ENCODE results near the gene TIGAR. TPM values are rescaled to one million over a fixed set of nuclear protein-coding genes. Genes with fewer than 3 reads are reported as not detected.

Gene TIGAR
- total and polyA plus RNA-seq, 2 experiments from 2014 or later = 9.3 to 23.6 TPM

DNA sequence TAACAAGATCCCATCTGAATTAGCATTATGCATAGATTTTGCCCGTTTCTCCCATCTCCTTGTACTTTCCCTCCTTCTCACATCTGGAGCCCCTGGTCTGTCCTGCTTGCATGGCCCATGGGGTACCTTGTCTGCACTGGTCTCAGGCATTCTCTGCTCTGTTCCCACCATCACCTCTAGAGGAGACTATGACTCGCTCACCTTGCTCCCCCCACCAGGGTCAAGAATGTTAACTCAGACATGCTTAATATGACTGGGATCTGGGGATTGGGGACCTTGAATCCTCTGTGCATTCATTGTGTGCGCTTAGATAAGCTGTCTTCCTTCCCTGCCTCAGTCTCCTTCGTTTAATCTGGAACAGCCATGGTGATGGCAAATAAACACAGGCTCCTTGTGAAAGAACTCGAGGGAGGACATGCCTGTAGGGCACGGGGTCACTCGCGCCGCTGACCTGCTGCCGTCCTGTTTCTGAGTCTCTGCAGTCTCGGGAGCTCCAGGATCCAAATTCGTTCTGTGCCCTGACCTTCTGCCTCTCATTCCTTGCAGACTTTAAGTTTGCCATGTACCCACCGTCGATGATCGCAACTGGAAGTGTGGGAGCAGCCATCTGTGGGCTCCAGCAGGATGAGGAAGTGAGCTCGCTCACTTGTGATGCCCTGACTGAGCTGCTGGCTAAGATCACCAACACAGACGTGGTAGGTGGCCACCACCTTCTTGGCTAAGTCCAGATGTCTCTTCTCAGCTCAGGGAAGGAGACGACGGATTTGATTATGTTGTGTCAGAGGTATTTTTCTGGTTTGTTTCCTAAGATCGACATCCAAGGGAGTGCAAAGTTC, 32.5 kb upstream of the TIGAR start:
- H3F3A ChIP-seq (ENCODE audit: insufficient read depth) = no peaks in the 10 kb centered on the region
- H3K4me2 ChIP-seq (ENCODE audit: unreplicated experiment) = no peak overlapping the region
- no peak for DNase-seq
- H3K4me1 ChIP-seq (ENCODE audit: insufficient read depth) = no peaks in the 10 kb centered on the region
- no peaks in the 10 kb centered on the region for H3K79me2 ChIP-seq (ENCODE audit: insufficient read depth)
- WGBS, 2 experiments (ENCODE audit: low coverage in 1 of 2, low lambda C conversion rate in 2 of 2, missing lambda C conversion rate in 2 of 2) = 61 to 64% methylated on average over 20 of the region's 20 CpGs
- H2AFZ ChIP-seq = no peak overlapping the region
- no peak overlapping the region for H3K9ac ChIP-seq
- no peak overlapping the region for H3K4me3 ChIP-seq
- H3K9me2 ChIP-seq (ENCODE audit: insufficient read depth) = no peaks in the 10 kb centered on the region
- H3K27ac ChIP-seq = no peak overlapping the region
- in situ Hi-C loops (cut with MboI) = no loop called here
- no peaks in the 10 kb centered on the region for H3K36me3 ChIP-seq (ENCODE audit: low read depth)
- no peaks in the 10 kb centered on the region for H4K20me1 ChIP-seq (ENCODE audit: insufficient read depth)
- TF ChIP-seq EZH2 (IDR thresholded peaks at IDR 0.05; ENCODE audit: insufficient read depth, poor library complexity, severe bottlenecking) (no peak), EZH2phosphoT487 (IDR thresholded peaks at IDR 0.05; ENCODE audit: insufficient read depth, low read depth) (no peak)
- H3K9me3 ChIP-seq (ENCODE audit: low read depth) = no peaks in the 10 kb centered on the region
- peaks cover 33% of the 10 kb centered on the region for H3K27me3 ChIP-seq (replicated peaks; ENCODE audit: insufficient read depth)

DNA sequence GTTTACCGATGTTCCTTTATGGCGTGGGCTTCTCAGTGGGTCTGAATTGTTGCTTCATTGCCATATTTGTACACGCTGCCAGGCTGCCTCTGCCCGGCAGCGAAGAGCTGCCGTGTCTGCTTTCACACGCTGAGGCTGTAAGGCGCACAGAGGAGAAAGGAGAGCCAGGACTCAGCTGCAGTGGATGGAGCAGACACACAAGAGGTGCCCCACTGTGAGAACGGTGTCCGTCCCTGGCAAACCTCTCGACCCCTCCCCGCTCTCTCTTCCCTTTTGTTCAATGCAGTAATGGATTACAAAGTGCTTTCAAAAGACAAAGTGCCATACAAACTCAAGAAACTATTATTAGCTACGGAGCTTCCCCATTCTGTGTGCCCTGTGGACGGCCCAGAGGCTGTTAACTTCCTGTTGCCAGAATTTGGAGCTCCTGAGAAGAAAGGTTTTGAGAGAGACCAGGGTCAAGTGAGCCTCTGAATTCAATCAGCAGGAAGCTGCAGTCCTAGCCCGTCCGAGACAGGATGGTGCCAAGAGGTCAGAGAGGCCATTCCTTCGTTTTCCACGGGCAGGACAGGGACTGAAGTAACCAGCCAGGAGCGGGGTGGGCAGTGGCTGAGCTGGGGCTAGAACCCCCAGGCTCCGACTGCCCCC, 31.7 kb upstream of the TIGAR start:
- Histone ChIP-seq H3K27me3 (replicated peaks; ENCODE audit: insufficient read depth) (peaks cover 34% of the 10 kb centered on the region), H3K27ac (no peak overlapping the region), H2AFZ (no peak overlapping the region), H4K20me1 (ENCODE audit: insufficient read depth) (no peaks in the 10 kb centered on the region), H3K4me3 (no peak overlapping the region), H3F3A (ENCODE audit: insufficient read depth) (no peaks in the 10 kb centered on the region), H3K9me2 (ENCODE audit: insufficient read depth) (no peaks in the 10 kb centered on the region), H3K9ac (no peak overlapping the region), H3K9me3 (ENCODE audit: low read depth) (no peaks in the 10 kb centered on the region), H3K79me2 (ENCODE audit: insufficient read depth) (no peaks in the 10 kb centered on the region), H3K4me1 (ENCODE audit: insufficient read depth) (no peaks in the 10 kb centered on the region), H3K36me3 (ENCODE audit: low read depth) (no peaks in the 10 kb centered on the region), H3K4me2 (ENCODE audit: unreplicated experiment) (no peak overlapping the region)
- DNase-seq = no peak
- in situ Hi-C loops (cut with MboI) = no loop called here
- TF ChIP-seq EZH2phosphoT487 (IDR thresholded peaks at IDR 0.05; ENCODE audit: insufficient read depth, low read depth) (no peak), EZH2 (IDR thresholded peaks at IDR 0.05; ENCODE audit: insufficient read depth, poor library complexity, severe bottlenecking) (no peak)
- 59 to 63% methylated on average over 16 to 20 of the region's 20 CpGs for WGBS, 2 experiments (ENCODE audit: low coverage in 1 of 2, low lambda C conversion rate in 2 of 2, missing lambda C conversion rate in 2 of 2)

DNA sequence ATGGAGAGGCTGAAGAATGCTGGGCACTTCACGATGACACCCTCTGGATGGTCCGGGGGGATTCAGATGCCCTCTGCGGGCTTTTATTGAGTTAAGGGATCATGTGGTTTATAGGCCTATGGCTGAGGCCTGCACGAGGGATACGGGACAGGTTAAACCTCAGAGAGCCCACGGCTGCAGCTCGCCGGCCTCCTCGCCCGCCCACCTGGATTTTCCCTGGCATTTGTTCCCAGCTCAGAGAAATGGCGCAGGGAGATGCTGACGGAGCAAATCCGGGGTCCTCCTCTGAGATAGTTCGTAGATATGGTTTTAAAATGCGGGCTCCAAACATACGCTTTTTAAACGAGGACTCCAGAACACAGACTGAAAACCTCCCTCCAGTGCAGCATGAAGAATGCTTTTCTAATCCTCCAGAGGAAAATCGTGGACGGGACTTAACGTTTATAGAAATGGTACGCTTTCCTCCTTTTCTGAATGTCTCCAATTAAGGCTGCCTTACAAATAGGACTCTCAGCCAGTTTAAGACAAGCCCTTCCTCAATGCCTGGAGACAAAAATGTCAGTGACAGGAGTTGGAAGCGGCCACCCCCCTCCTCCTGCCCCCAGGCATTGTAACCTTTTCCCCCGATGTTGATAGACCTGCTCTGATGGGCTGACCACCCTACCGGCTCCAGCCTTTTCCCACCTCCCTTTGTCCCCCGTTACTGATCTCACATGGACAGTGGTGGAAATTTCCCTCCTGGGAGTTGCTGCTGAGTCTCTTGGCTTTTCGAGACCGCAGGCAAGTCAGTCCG, 30.8 kb upstream of the TIGAR start:
- WGBS, 2 experiments (ENCODE audit: low coverage in 1 of 2, low lambda C conversion rate in 2 of 2, missing lambda C conversion rate in 2 of 2) = 61 to 68% methylated on average over 28 of the region's 28 CpGs
- in situ Hi-C loops (cut with MboI) = no loop called here

DNA sequence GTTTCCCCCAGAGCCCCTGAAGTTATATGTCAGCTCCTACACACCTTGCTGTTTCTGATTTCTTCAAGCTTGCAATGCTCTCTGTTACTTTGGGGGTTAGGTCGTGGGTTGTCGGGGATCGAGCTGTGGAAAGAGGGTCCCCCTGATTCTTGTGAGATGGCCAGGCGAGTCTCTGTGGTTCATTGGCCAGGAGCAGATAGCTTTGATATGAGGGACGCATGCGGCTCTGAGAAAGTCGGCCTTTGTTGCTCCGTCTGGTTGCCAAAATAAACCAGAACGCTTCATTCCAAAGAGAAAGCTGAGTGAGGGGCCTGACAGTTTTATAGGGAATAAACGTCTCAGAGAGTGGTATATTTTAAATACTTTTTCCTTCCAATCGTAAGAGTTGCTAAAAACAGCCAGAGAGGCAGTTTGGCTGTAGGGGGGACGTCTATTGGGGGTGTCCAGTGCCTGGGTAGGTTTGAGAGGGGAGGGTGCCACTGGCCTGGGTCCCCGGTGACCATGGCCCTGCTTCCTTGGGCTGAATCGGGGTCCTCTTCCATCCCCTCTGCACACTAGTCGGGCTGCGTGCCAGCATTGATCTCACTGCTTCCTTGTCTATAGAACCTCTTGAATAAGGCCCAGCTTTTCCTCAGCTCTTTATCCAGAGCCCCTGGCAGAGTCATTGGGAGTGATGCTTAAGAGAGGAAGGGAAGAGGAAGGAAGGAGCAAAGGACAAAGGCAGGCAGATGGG, 28.5 kb upstream of the TIGAR start:
- Histone ChIP-seq H3K36me3 (ENCODE audit: low read depth) (no peaks in the 10 kb centered on the region), H3K9ac (no peak overlapping the region), H3K9me3 (ENCODE audit: low read depth) (no peaks in the 10 kb centered on the region), H4K20me1 (ENCODE audit: insufficient read depth) (no peaks in the 10 kb centered on the region), H3K4me1 (ENCODE audit: insufficient read depth) (no peaks in the 10 kb centered on the region), H3K27ac (no peak overlapping the region), H3K27me3 (replicated peaks; ENCODE audit: insufficient read depth) (peaks cover 44% of the 10 kb centered on the region), H3K79me2 (ENCODE audit: insufficient read depth) (no peaks in the 10 kb centered on the region), H3K4me2 (ENCODE audit: unreplicated experiment) (no peak overlapping the region), H3K4me3 (no peak overlapping the region), H3K9me2 (ENCODE audit: insufficient read depth) (no peaks in the 10 kb centered on the region), H3F3A (ENCODE audit: insufficient read depth) (no peaks in the 10 kb centered on the region), H2AFZ (no peak overlapping the region)
- no peak for TF ChIP-seq EZH2 (IDR thresholded peaks at IDR 0.05; ENCODE audit: insufficient read depth, poor library complexity, severe bottlenecking)
- TF ChIP-seq EZH2phosphoT487 (IDR thresholded peaks at IDR 0.05; ENCODE audit: insufficient read depth, low read depth) = no peak
- no peak for DNase-seq
- WGBS, 2 experiments (ENCODE audit: low coverage in 1 of 2, low lambda C conversion rate in 2 of 2, missing lambda C conversion rate in 2 of 2) = 33 to 40% methylated on average over 16 of the region's 16 CpGs
- in situ Hi-C loops (cut with MboI) = no loop called here

More for the DNA sequence above, 30.8 kb upstream of the TIGAR start:
- Histone ChIP-seq H3K9ac (no peak overlapping the region), H3K4me1 (ENCODE audit: insufficient read depth) (no peaks in the 10 kb centered on the region), H3K36me3 (ENCODE audit: low read depth) (no peaks in the 10 kb centered on the region), H3K4me3 (no peak overlapping the region), H3K9me2 (ENCODE audit: insufficient read depth) (no peaks in the 10 kb centered on the region), H3K27me3 (replicated peaks; ENCODE audit: insufficient read depth) (peaks cover 34% of the 10 kb centered on the region), H3K9me3 (ENCODE audit: low read depth) (no peaks in the 10 kb centered on the region), H3K79me2 (ENCODE audit: insufficient read depth) (no peaks in the 10 kb centered on the region), H3F3A (ENCODE audit: insufficient read depth) (no peaks in the 10 kb centered on the region), H3K4me2 (ENCODE audit: unreplicated experiment) (no peak overlapping the region), H2AFZ (no peak overlapping the region), H4K20me1 (ENCODE audit: insufficient read depth) (no peaks in the 10 kb centered on the region), H3K27ac (no peak overlapping the region)
- DNase-seq = no peak
- TF ChIP-seq EZH2 (IDR thresholded peaks at IDR 0.05; ENCODE audit: insufficient read depth, poor library complexity, severe bottlenecking) (no peak), EZH2phosphoT487 (IDR thresholded peaks at IDR 0.05; ENCODE audit: insufficient read depth, low read depth) (no peak)
